ENCODE results near the gene PLEKHF1.

Gene PLEKHF1

DNA sequence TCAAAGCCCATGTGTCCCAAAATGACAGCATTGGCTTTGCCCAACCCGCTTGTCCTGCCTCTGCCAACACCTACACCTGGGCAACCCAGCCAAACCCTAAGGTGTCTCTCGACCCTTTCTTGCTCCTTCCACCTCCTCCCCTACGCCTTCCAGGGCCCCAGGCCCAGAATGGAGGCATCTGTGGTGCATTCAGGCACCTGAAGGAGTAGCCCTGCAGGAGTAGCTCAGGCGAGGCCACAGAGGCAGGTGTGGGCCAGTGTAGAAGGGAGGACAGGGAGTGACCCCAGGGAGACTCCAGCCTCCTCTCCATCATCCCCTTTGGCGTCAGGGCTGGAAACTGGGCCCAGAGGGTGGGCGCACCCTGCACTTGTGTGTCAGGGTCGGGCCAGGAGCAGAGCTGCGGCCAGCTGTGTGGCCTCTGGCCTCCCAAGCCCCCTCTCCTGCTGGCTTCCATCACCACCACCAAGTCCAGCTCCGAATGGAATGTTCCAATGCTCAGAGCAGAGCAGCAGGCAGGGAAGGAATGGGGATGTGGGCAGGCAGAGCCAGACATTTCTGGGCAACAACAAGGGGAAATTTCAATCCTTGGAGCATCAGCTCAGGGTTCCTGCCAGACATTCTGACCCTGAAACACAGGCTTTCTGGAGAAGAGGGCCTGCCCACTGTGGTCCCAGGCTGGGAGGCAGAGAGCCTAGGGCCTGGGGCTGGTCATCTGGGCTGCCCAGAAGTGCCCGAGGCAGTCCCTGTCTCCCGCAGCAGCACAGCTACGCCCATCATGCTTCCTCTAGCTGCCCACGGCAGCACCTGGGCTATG lies 16.4 kb downstream of the PLEKHF1 start:
- Histone ChIP-seq H3K27me3 (replicated peaks; ENCODE audit: control insufficient read depth, insufficient read depth, low read length) (no peaks in the 10 kb centered on the region), H3K36me3 (ENCODE audit: control insufficient read depth, insufficient read depth, low read length) (peaks cover 9% of the 10 kb centered on the region), H3K4me3 (replicated peaks; ENCODE audit: low read depth, low read length) (no peak overlapping the region)
- DNase-seq (ENCODE audit: extremely low read depth, insufficient read length) = no peak
- no peak for TF ChIP-seq CTCF (IDR thresholded peaks at IDR 0.05; ENCODE audit: insufficient read depth, low read length, poor library complexity, severe bottlenecking)

- Histone ChIP-seq H3K4me3 (replicated peaks; ENCODE audit: low read depth, low read length) (no peak overlapping the region), H3K36me3 (ENCODE audit: control insufficient read depth, insufficient read depth, low read length) (peaks cover 3% of the 10 kb centered on the region), H3K27me3 (replicated peaks; ENCODE audit: control insufficient read depth, insufficient read depth, low read length) (no peaks in the 10 kb centered on the region)
- no peak for DNase-seq (ENCODE audit: extremely low read depth, insufficient read length)
- no peak for TF ChIP-seq CTCF (IDR thresholded peaks at IDR 0.05; ENCODE audit: insufficient read depth, low read length, poor library complexity, severe bottlenecking)
These were observed 17.1 kb downstream of the PLEKHF1 start for GRCh38 chr19:29682236-29682895.

- TF ChIP-seq CTCF (IDR thresholded peaks at IDR 0.05; ENCODE audit: insufficient read depth, low read length, poor library complexity, severe bottlenecking) = no peak
- Histone ChIP-seq H3K36me3 (ENCODE audit: control insufficient read depth, insufficient read depth, low read length) (peaks cover 3% of the 10 kb centered on the region), H3K4me3 (replicated peaks; ENCODE audit: low read depth, low read length) (no peak overlapping the region), H3K27me3 (replicated peaks; ENCODE audit: control insufficient read depth, insufficient read depth, low read length) (no peaks in the 10 kb centered on the region)
- DNase-seq (ENCODE audit: extremely low read depth, insufficient read length) = no peak
These were observed 17.7 kb downstream of the PLEKHF1 start for GRCh38 chr19:29683009-29683408.

DNA sequence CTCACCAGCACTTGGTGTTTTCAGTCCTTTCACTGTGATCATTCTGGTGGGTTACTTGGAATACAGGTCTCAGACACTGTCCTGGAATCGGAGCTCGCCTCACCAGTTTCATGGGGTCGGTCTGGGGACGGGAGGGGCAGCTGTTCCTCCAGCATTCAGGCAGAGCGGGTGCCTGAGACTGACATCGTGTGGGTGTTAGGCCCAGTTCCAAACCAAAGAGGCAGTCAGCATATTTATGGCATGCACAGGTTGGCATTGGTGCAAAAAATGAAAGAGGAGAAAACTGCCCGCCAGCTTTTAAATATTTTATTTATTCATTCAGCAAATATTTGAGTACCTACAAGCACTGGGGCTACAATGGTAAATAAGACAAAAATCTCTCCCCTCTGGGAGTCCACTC lies 20.1 kb downstream of the PLEKHF1 start:
- no peaks in the 10 kb centered on the region for H3K27me3 ChIP-seq (replicated peaks; ENCODE audit: control insufficient read depth, insufficient read depth, low read length)
- no peak overlapping the region for H3K4me3 ChIP-seq (replicated peaks; ENCODE audit: low read depth, low read length)
- TF ChIP-seq CTCF (IDR thresholded peaks at IDR 0.05; ENCODE audit: insufficient read depth, low read length, poor library complexity, severe bottlenecking) = no peak
- DNase-seq (ENCODE audit: extremely low read depth, insufficient read length) = no peak
- H3K36me3 ChIP-seq (ENCODE audit: control insufficient read depth, insufficient read depth, low read length) = no peaks in the 10 kb centered on the region; the same call in 1 of the 2 replicates

- H3K4me3 ChIP-seq (replicated peaks; ENCODE audit: low read depth, low read length) = no peak overlapping the region
- H3K27me3 ChIP-seq (replicated peaks; ENCODE audit: control insufficient read depth, insufficient read depth, low read length) = no peaks in the 10 kb centered on the region
- no peak for TF ChIP-seq CTCF (IDR thresholded peaks at IDR 0.05; ENCODE audit: insufficient read depth, low read length, poor library complexity, severe bottlenecking)
- DNase-seq (ENCODE audit: extremely low read depth, insufficient read length) = no peak
- no peaks in the 10 kb centered on the region; the same call in 1 of the 2 replicates for H3K36me3 ChIP-seq (ENCODE audit: control insufficient read depth, insufficient read depth, low read length)
These were observed 21.1 kb downstream of the PLEKHF1 start for GRCh38 chr19:29686285-29686805.
